Measurements from ENCODE around the gene SLC22A23.

- TF ChIP-seq POLR2A (IDR thresholded peaks at IDR 0.05) (no peak), CTCF (IDR thresholded peaks at IDR 0.05) (no peak), EP300 (IDR thresholded peaks at IDR 0.05) (no peak)
Measured at GRCh38 chr6:3426927-3427686, 29.7 kb downstream of the SLC22A23 start.

All from gastroesophageal sphincter (tissue), 3 donors.